H9 (cell line): Measurements from ENCODE around the gene GASK1B. TPM values are rescaled to one million over a fixed set of nuclear protein-coding genes. Genes with fewer than 3 reads are reported as not detected.

ENCODE experiments used
- DNase-seq: peaks from one replicate; pipeline ENCODE4 v3.0.0-alpha.2; 2017
- H2AFZ ChIP-seq: one replicate; pipeline ENCODE4 v1.6.1; 2013; ENCODE audit warnings: mild to moderate bottlenecking, low read length, control low read depth, moderate library complexity
- H2AK5ac ChIP-seq: 2 replicates; pipeline ENCODE4 v1.6.1; 2013; ENCODE audit warnings: low read length, control low read depth, mixed read lengths; ENCODE audit not compliant: insufficient read length
- H2BK120ac ChIP-seq: one replicate; pipeline ENCODE4 v1.6.1; 2013; ENCODE audit warnings: low read depth, mild to moderate bottlenecking, low read length, control low read depth, inconsistent platforms; ENCODE audit not compliant: poor library complexity, severe bottlenecking
- H2BK12ac ChIP-seq: 2 replicates; pipeline ENCODE4 v1.6.1; 2013; ENCODE audit warnings: low read length, control low read depth, mixed read lengths, low read depth; ENCODE audit not compliant: insufficient read length
- H2BK15ac ChIP-seq: 2 replicates; pipeline ENCODE4 v1.6.1; 2013; ENCODE audit warnings: low read depth, low read length, control low read depth
- H2BK20ac ChIP-seq: one replicate; pipeline ENCODE4 v1.6.1; 2013; ENCODE audit warnings: low read depth, mild to moderate bottlenecking, low read length, control low read depth, inconsistent platforms; ENCODE audit not compliant: poor library complexity, severe bottlenecking
- H2BK5ac ChIP-seq: 2 replicates; pipeline ENCODE4 v1.6.1; 2013; ENCODE audit warnings: low read length, control low read depth, mixed read lengths; ENCODE audit not compliant: insufficient read length
- H3K14ac ChIP-seq: 2 replicates; pipeline ENCODE4 v1.6.1; 2013; ENCODE audit warnings: low read length, control low read depth; ENCODE audit not compliant: insufficient read depth
- H3K18ac ChIP-seq: 2 replicates; pipeline ENCODE4 v1.6.1; 2013; ENCODE audit warnings: low read depth, mild to moderate bottlenecking, mixed read lengths, low read length, control low read depth; ENCODE audit not compliant: insufficient read length
- H3K23ac ChIP-seq: 2 replicates; pipeline ENCODE4 v1.6.1; 2013; ENCODE audit warnings: low read length, control low read depth, mixed read lengths, low read depth; ENCODE audit not compliant: insufficient read length
- H3K23me2 ChIP-seq: 2 replicates; pipeline ENCODE4 v1.6.1; 2013; ENCODE audit warnings: low read depth, mild to moderate bottlenecking, mixed read lengths, low read length, control low read depth; ENCODE audit not compliant: insufficient read length, poor library complexity, severe bottlenecking
- H3K27ac ChIP-seq: 2 replicates; pipeline ENCODE4 v1.5.1; 2013; ENCODE audit warnings: low read length, control low read depth, mixed read lengths, low read depth; ENCODE audit not compliant: insufficient read length
- H3K27me3 ChIP-seq: 2 replicates; pipeline ENCODE4 v1.6.1; 2013; ENCODE audit warnings: low read length, control low read depth, inconsistent platforms; ENCODE audit not compliant: insufficient read depth
- H3K4ac ChIP-seq: 2 replicates; pipeline ENCODE4 v1.6.1; 2013; ENCODE audit warnings: low read depth, mild to moderate bottlenecking, control low read depth, inconsistent platforms, low read length, moderate library complexity
- H3K4me1 ChIP-seq: 2 replicates; pipeline ENCODE4 v1.6.1; 2013; ENCODE audit warnings: low read length, control low read depth, inconsistent platforms; ENCODE audit not compliant: insufficient read depth
- H3K4me2 ChIP-seq: 2 replicates; pipeline ENCODE4 v1.6.1; 2013; ENCODE audit warnings: low read length, control low read depth, mixed read lengths; ENCODE audit not compliant: insufficient read length, insufficient read depth
- H3K56ac ChIP-seq: 2 replicates; pipeline ENCODE4 v1.6.1; 2013; ENCODE audit warnings: low read depth, mild to moderate bottlenecking, mixed read lengths, low read length, control low read depth; ENCODE audit not compliant: insufficient read length
- H3K79me1 ChIP-seq: 2 replicates; pipeline ENCODE4 v1.6.1; 2013; ENCODE audit warnings: low read depth, mild to moderate bottlenecking, moderate library complexity, low read length, control low read depth, inconsistent platforms; ENCODE audit not compliant: insufficient read depth, poor library complexity, severe bottlenecking
- H3K79me2 ChIP-seq: 2 replicates; pipeline ENCODE4 v1.6.1; 2013; ENCODE audit warnings: low read length, control low read depth, inconsistent platforms; ENCODE audit not compliant: insufficient read depth
- H3K9ac ChIP-seq: 2 replicates; pipeline ENCODE4 v1.6.1; 2013; ENCODE audit warnings: low read length, control low read depth, mixed read lengths; ENCODE audit not compliant: insufficient read length; ENCODE audit errors: extremely low read depth
- H3K9me3 ChIP-seq: one replicate; pipeline ENCODE4 v1.6.1; 2013; ENCODE audit warnings: low read depth, low read length, inconsistent platforms; ENCODE audit not compliant: control insufficient read depth
- H3T11ph ChIP-seq: one replicate; pipeline ENCODE4 v1.6.1; 2013; ENCODE audit warnings: mild to moderate bottlenecking, low read length, control low read depth, inconsistent platforms
- H4K20me1 ChIP-seq: one replicate; pipeline ENCODE4 v1.6.1; 2013; ENCODE audit not compliant: control insufficient read depth, insufficient read length, insufficient read depth
- H4K5ac ChIP-seq: 2 replicates; pipeline ENCODE4 v1.6.1; 2013; ENCODE audit warnings: low read depth, mild to moderate bottlenecking, mixed read lengths, low read length, control low read depth; ENCODE audit not compliant: insufficient read length
- H4K8ac ChIP-seq: replicated peaks from 2 replicates; pipeline ENCODE4 v1.6.1; 2013; ENCODE audit warnings: low read length, control low read depth, mixed read lengths, low read depth; ENCODE audit not compliant: insufficient read length
- H4K91ac ChIP-seq: 2 replicates; pipeline ENCODE4 v1.6.1; 2013; ENCODE audit warnings: low read depth, mild to moderate bottlenecking, moderate library complexity, mixed read lengths, low read length, control low read depth; ENCODE audit not compliant: insufficient read length
- H3K27ac Mint-ChIP-seq, 3 experiments: 2 replicates in 2 of 3; 3 replicates in 1 of 3; pipeline ENCODE4 v1.8.0; 2020 to 2021; ENCODE audit warnings: mixed read lengths in 3 of 3, mild to moderate bottlenecking in 1 of 3, moderate library complexity in 1 of 3
- H3K27me3 Mint-ChIP-seq: 2 replicates; pipeline ENCODE4 v1.8.0; 2021; ENCODE audit warnings: low read depth, mild to moderate bottlenecking, moderate library complexity, mixed read lengths
- H3K36me3 Mint-ChIP-seq, 3 experiments: 2 replicates in 2 of 3; 3 replicates in 1 of 3; pipeline ENCODE4 v1.8.0; 2020 to 2021; ENCODE audit warnings: low read depth in 3 of 3, mixed read lengths in 3 of 3; ENCODE audit not compliant: insufficient read depth in 1 of 3
- H3K4me1 Mint-ChIP-seq, 2 experiments: 2 replicates each; pipeline ENCODE4 v1.8.0; 2020; ENCODE audit warnings: mixed read lengths in 2 of 2
- H3K4me3 Mint-ChIP-seq, 2 experiments: 2 replicates in 1 of 2; 3 replicates in 1 of 2; pipeline ENCODE4 v1.8.0; 2020 to 2021; ENCODE audit warnings: mild to moderate bottlenecking in 2 of 2, mixed read lengths in 2 of 2, moderate library complexity in 1 of 2
- H3K9me3 Mint-ChIP-seq, 2 experiments: 2 replicates in 1 of 2; 3 replicates in 1 of 2; pipeline ENCODE4 v1.8.0; 2020; ENCODE audit warnings: mild to moderate bottlenecking in 2 of 2, mixed read lengths in 2 of 2, moderate library complexity in 1 of 2
- WGBS: extraction: QIAGEN DNeasy Blood & Tissue Kit; methylation state at CpG from one replicate; pipeline ENCODE4 v1.1.7; 2013; ENCODE audit warnings: missing lambda C conversion rate, low lambda C conversion rate, mixed read lengths; ENCODE audit not compliant: insufficient read length; ENCODE audit errors: extremely low coverage; 5-methylcytosine and 5-hydroxymethylcytosine counted together
- total RNA-seq: library from RNA; stranded (reverse); gene quantifications from 2 replicates; pipeline ENCODE4 v1.2.1, GENCODE V29; 2021
- TF ChIP-seq, protein P1 (sequence below): fragments of 200-600 bp; sonication (generic); conservative IDR thresholded peaks from 3 replicates; pipeline ENCODE4 v1.8.0; 2021; ENCODE audit warnings: antibody characterized with exemption, mild to moderate bottlenecking

GASK1B gene
- total RNA-seq, 1 experiment from 2014 or later = not detected

DNA sequence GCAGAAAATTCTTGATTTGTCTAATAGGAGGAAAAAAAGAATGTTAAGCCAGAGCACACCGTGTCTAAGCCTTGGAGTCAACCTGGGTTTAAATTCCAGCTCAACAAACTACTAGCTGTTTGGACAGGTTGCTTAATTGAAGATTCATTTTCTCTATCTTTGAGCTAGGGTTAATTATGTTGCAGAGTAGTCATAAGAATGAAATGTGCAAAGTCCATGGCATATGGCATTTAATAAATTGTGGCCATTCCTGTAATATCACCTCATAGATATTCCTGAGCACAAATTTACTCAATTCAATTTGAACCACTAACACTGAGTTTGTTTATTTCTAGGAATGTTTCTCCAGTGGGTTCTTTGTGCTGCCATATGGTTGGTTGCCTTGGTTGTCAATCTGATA is 42.0 kb upstream of the GASK1B start:
- H3K9me3 ChIP-seq = no peaks in the 10 kb centered on the region
- TF ChIP-seq, protein P1, sequence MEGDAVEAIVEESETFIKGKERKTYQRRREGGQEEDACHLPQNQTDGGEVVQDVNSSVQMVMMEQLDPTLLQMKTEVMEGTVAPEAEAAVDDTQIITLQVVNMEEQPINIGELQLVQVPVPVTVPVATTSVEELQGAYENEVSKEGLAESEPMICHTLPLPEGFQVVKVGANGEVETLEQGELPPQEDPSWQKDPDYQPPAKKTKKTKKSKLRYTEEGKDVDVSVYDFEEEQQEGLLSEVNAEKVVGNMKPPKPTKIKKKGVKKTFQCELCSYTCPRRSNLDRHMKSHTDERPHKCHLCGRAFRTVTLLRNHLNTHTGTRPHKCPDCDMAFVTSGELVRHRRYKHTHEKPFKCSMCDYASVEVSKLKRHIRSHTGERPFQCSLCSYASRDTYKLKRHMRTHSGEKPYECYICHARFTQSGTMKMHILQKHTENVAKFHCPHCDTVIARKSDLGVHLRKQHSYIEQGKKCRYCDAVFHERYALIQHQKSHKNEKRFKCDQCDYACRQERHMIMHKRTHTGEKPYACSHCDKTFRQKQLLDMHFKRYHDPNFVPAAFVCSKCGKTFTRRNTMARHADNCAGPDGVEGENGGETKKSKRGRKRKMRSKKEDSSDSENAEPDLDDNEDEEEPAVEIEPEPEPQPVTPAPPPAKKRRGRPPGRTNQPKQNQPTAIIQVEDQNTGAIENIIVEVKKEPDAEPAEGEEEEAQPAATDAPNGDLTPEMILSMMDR = no peak
- no peak overlapping the region for H3K56ac ChIP-seq
- Mint-ChIP-seq H3K36me3 (no peaks in the 10 kb centered on the region), H3K4me1 (peaks cover 8 to 21% of the 10 kb centered on the region in 2 experiments), H3K27me3 (peaks cover 1% of the 10 kb centered on the region; the same call in 1 of the 2 replicates), H3K27ac (no peak overlapping the region), H3K4me3 (no peak overlapping the region), H3K9me3 (no peaks in the 10 kb centered on the region)
- no peaks in the 10 kb centered on the region for H4K20me1 ChIP-seq
- H4K5ac ChIP-seq = no peak overlapping the region
- H3T11ph ChIP-seq = no peak overlapping the region
- H4K91ac ChIP-seq = no peak overlapping the region
- no peak overlapping the region for H4K8ac ChIP-seq
- H3K23ac ChIP-seq = no peak overlapping the region
- no peaks in the 10 kb centered on the region for H3K79me1 ChIP-seq
- H3K14ac ChIP-seq = no peak overlapping the region
- H3K9ac ChIP-seq = no peak overlapping the region
- H2BK12ac ChIP-seq = no peak overlapping the region
- H2BK20ac ChIP-seq = no peak overlapping the region
- no peak overlapping the region for H3K4me2 ChIP-seq
- 0 out of 2 replicates have a peak, but pooled peaks cover 2% of the 10 kb centered on the region for H3K4me1 ChIP-seq
- no peak overlapping the region for H3K4ac ChIP-seq
- H3K27me3 ChIP-seq = no peaks in the 10 kb centered on the region
- H2AFZ ChIP-seq = no peak overlapping the region
- no peak for DNase-seq
- no peak overlapping the region for H2AK5ac ChIP-seq
- H2BK120ac ChIP-seq = no peak overlapping the region
- H3K18ac ChIP-seq = no peak overlapping the region
- no peak overlapping the region for H3K27ac ChIP-seq
- H3K23me2 ChIP-seq = peaks cover 4% of the 10 kb centered on the region
- no peaks in the 10 kb centered on the region for H3K79me2 ChIP-seq
- WGBS = no CpG with 5 or more reads among the region's 1 CpG
- no peak overlapping the region for H2BK5ac ChIP-seq
- H2BK15ac ChIP-seq = no peak overlapping the region
